ENCODE measurements around the gene FZD2.
"Not testable (repeated sequence)": the region's sequence is repeated elsewhere in the genome, so short reads cannot be mapped to it uniquely, and the experiment has no call there.

Gene FZD2

GRCh38 chr17:44585315-44585714 lies 28.0 kb downstream of the FZD2 start:
- Histone ChIP-seq H3K36me3 (no peaks in the 10 kb centered on the region), H4K20me1 (no peaks in the 10 kb centered on the region), H3K27ac (no peak overlapping the region), H3K4me2 (no peak overlapping the region), H3K4me1 (peaks cover 19 to 40% (median 34%) of the 10 kb centered on the region in 10 experiments), H3K9ac (no peak overlapping the region), H3K27me3 (no peaks in the 10 kb centered on the region), H3K4me3 (no peak overlapping the region), H3K9me3 (replicated peaks in 1 of 11) (no peaks in the 10 kb centered on the region)
- no peak for TF ChIP-seq Cebpa-rat (IDR thresholded peaks at IDR 0.05)

- Histone ChIP-seq H3K27ac (no peak overlapping the region), H3K36me3 (no peaks in the 10 kb centered on the region), H3K27me3 (no peaks in the 10 kb centered on the region), H3K9me3 (replicated peaks in 1 of 11) (no peaks in the 10 kb centered on the region), H3K4me3 (no peak overlapping the region), H4K20me1 (no peaks in the 10 kb centered on the region), H3K4me2 (no peak overlapping the region), H3K4me1 (peaks cover 8 to 33% (median 25%) of the 10 kb centered on the region in 10 experiments; a peak in 18 of 20 replicates), H3K9ac (no peak overlapping the region)
- no peak for TF ChIP-seq Cebpa-rat (IDR thresholded peaks at IDR 0.05)
These were observed 30.1 kb downstream of the FZD2 start for GRCh38 chr17:44587339-44587738.

DNA sequence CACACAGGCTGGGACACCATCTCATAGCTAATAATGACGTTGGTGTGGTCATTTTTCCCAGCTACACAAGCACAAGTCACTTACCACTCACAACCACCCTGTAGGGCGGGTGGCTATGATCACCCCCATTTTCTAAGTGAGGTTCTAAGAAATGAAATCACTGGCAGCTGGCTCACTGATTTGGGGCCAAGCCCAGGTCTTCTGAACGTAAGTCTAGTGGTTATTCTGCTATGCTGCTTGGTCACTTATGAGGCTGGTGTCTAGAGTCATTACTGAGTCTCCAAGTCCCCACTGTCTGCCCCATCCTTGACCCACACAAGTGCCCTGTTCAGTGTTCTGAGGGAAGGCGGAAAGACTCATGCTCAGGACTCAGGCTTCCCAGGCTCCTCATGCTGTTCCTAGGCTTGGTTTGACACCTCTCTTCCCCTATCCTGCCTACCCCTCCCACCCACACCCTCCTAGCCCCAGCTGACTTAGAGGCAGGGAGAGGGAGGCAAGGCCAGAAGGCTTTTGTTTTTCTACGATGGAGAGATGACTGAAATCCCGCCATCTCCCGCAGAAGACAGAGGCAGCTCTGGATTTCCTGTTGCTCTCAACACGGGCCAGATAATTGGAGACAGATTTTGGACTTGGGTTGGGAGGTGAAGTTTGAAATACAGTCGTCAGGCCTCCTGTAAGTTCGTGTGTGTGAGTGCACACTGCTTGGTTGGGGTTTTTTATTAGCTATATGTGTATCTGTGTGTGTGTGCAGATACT lies 32.2 kb downstream of the FZD2 start:
- peaks cover 0 to 21% (median 16%) of the 10 kb centered on the region in 10 experiments; a peak in 12 of 20 replicates for H3K4me1 ChIP-seq
- H3K4me3 ChIP-seq = no peak overlapping the region

GRCh38 chr17:44590072-44590462 lies 32.8 kb downstream of the FZD2 start:
- H3K4me1 ChIP-seq = peaks cover 0 to 21% (median 16%) of the 10 kb centered on the region in 10 experiments; a peak in 12 of 20 replicates
- H3K4me2 ChIP-seq; H3K27me3 ChIP-seq; H3K27ac ChIP-seq; H3K36me3 ChIP-seq; H3K9ac ChIP-seq; H3K9me3 ChIP-seq (replicated peaks in 1 of 11); H3K4me3 ChIP-seq; H4K20me1 ChIP-seq: not testable (repeated sequence)

More for the DNA sequence above, 32.2 kb downstream of the FZD2 start:
- no peak for TF ChIP-seq Cebpa-rat (IDR thresholded peaks at IDR 0.05)
- Histone ChIP-seq H3K4me2 (no peak overlapping the region), H4K20me1 (no peaks in the 10 kb centered on the region), H3K9ac (no peak overlapping the region), H3K27ac (no peak overlapping the region), H3K27me3 (no peaks in the 10 kb centered on the region), H3K36me3 (no peaks in the 10 kb centered on the region), H3K9me3 (replicated peaks in 1 of 11) (no peaks in the 10 kb centered on the region)

GRCh38 chr17:44590762-44591161 lies 33.5 kb downstream of the FZD2 start:
- not testable (repeated sequence) for H3K27me3 ChIP-seq; H3K9ac ChIP-seq; H3K36me3 ChIP-seq; H3K27ac ChIP-seq; H3K9me3 ChIP-seq (replicated peaks in 1 of 11); H3K4me3 ChIP-seq; H4K20me1 ChIP-seq
- peaks cover 0 to 21% (median 16%) of the 10 kb centered on the region in 10 experiments; a peak in 12 of 20 replicates for H3K4me1 ChIP-seq
- H3K4me2 ChIP-seq = peak overlapping the region in 1 of 11 experiments; percentile 50; a peak in 1 of 22 replicates

DNA sequence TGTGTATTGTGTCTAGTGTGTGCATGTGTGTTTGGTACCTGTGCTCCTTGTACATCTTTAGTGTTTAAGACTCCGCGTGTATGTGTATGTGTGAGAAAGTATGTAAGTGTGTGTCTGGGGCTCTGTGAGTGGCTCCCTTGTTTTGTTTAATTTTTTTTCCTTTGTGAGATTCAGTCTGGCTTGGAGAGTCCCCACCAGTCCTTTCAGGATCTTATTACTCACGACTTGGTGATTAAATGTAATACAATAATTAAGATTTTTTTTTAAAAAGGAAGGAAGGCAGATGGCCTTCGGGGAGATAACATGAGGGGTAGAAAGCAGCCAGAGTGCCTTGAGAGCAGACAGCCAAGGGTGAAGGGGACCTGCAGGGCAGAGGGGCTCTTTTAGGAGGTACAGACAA lies 33.9 kb downstream of the FZD2 start:
- no peak overlapping the region for H3K4me3 ChIP-seq
- H3K36me3 ChIP-seq = no peaks in the 10 kb centered on the region
- H4K20me1 ChIP-seq = no peaks in the 10 kb centered on the region
- H3K27ac ChIP-seq = 0 out of 22 replicates have a peak overlapping the region, but pooled peaks of 1 of the 11 experiments have one; percentile 6
- H3K4me1 ChIP-seq = peaks cover 0 to 21% (median 16%) of the 10 kb centered on the region in 10 experiments; a peak in 12 of 20 replicates
- H3K9ac ChIP-seq = peak overlapping the region in 2 of 11 experiments; percentile 4 to 56; a peak in 1 of 22 replicates
- no peaks in the 10 kb centered on the region for H3K27me3 ChIP-seq
- TF ChIP-seq Cebpa-rat (IDR thresholded peaks at IDR 0.05) = no peak
- no peaks in the 10 kb centered on the region for H3K9me3 ChIP-seq (replicated peaks in 1 of 11)
- peak overlapping the region in 8 of 11 experiments; percentile 1 to 67 (median 44); a peak in 11 of 22 replicates for H3K4me2 ChIP-seq

DNA sequence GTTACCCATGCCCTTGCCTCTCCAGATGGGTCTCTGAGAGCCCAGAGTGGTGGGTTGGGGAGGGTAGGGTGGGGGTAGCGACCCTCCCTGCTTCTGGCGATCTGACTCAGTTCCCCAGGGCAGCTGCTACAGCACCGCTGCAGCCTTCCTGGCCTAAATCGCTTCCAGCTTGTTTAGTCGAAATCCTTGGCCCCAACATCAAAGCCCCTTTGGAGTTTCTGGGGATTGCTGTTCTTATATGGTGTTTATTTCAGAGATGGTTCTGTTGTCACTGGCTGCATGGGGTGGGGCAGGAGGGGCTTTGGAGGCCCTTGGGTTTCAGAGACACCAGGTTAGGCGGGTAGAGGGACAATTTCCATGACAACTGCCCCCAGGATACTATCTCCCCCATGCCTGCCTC lies 35.9 kb downstream of the FZD2 start:
- no peak for TF ChIP-seq Cebpa-rat (IDR thresholded peaks at IDR 0.05)
- H3K27ac ChIP-seq = no peak overlapping the region
- H3K9ac ChIP-seq = no peak overlapping the region
- peak overlapping the region in 6 of 11 experiments; percentile 3 to 60 (median 30); a peak in 6 of 22 replicates for H3K4me2 ChIP-seq
- H3K36me3 ChIP-seq = no peaks in the 10 kb centered on the region
- peaks cover 0 to 21% (median 16%) of the 10 kb centered on the region in 10 experiments; a peak in 12 of 20 replicates for H3K4me1 ChIP-seq
- H3K27me3 ChIP-seq = no peaks in the 10 kb centered on the region
- H3K9me3 ChIP-seq (replicated peaks in 1 of 11) = no peaks in the 10 kb centered on the region
- H3K4me3 ChIP-seq = no peak overlapping the region
- no peaks in the 10 kb centered on the region for H4K20me1 ChIP-seq

DNA sequence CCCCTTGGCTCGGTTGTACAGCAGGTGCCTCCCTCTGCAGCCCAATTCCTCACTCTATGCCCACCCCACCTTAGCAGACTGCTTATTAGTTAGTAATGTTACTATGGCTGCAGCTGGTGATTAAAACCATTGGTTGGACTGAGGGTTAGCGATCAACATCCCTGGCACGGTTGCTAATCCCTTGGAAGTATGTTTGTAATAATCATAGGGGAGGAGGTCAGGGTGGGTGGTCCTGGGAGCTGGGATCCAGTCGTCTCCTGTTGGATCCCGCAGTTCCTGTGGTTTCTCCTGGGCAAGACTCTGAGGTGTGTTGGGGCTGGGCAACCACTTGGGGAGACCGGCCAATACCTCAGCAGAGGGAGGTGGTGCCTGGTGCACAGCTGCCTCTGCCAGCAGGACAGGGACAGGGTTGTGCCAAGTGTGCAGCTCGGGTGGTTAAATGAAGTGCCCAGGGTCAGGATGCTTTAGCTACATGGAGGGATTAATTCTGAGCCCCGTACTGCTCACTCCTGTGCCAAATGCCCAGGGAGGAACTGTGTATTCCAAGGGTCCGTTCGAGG lies 38.0 kb downstream of the FZD2 start:
- TF ChIP-seq Cebpa-rat (IDR thresholded peaks at IDR 0.05) = no peak
- Histone ChIP-seq H3K9me3 (replicated peaks in 1 of 11) (no peaks in the 10 kb centered on the region), H3K27me3 (no peaks in the 10 kb centered on the region), H3K9ac (no peak overlapping the region), H3K4me1 (peaks cover 0 to 38% (median 28%) of the 10 kb centered on the region in 10 experiments; a peak in 17 of 20 replicates), H3K27ac (no peak overlapping the region), H3K36me3 (no peaks in the 10 kb centered on the region), H4K20me1 (no peaks in the 10 kb centered on the region), H3K4me2 (no peak overlapping the region), H3K4me3 (no peak overlapping the region)

- Histone ChIP-seq H3K4me3 (no peak overlapping the region), H3K27me3 (peaks cover 0 to 6% (median 0%) of the 10 kb centered on the region in 11 experiments; a peak in 2 of 22 replicates), H3K4me2 (no peak overlapping the region), H4K20me1 (no peaks in the 10 kb centered on the region), H3K9me3 (replicated peaks in 1 of 11) (no peaks in the 10 kb centered on the region), H3K9ac (no peak overlapping the region), H3K27ac (no peak overlapping the region), H3K4me1 (peaks cover 11 to 48% (median 42%) of the 10 kb centered on the region in 10 experiments), H3K36me3 (no peaks in the 10 kb centered on the region)
- TF ChIP-seq Cebpa-rat (IDR thresholded peaks at IDR 0.05) = no peak
These were observed 41.0 kb downstream of the FZD2 start for GRCh38 chr17:44598329-44598728.

All from BLaER1 treated with 17β-estradiol and CSF1 and Interleukin-3, amounts not matched to agents 10 nM and 100 nM (cell line).